ENCODE data around the gene TMEM82. TPM values are rescaled to one million over a fixed set of nuclear protein-coding genes. Genes with fewer than 3 reads are reported as not detected.

TMEM82 gene
- total RNA-seq, 1 donor from 2014 or later: not detected

DNA sequence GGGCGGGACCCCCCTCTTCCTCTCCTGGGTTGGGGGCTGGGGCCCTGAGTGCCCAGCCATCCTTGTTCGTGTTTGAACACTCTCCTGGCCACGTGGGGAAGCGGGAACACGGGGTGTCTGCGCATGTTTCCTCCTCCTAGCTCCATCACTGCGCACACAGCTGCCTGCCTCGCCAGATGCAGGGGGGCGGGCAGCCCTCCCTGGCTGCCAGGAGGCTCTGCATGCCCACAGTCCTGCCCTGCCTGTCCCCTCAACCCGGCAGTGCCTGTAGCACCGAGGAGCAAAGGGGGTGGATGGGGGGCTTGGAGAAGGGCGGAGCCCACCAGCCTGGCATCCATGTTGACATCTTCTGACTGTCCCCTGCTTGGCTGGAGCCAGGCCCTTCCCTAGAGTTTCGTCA, 8.0 kb upstream of the TMEM82 start:
- peaks cover 58% of the 10 kb centered on the region for H3K36me3 ChIP-seq
- no peak for DNase-seq

DNA sequence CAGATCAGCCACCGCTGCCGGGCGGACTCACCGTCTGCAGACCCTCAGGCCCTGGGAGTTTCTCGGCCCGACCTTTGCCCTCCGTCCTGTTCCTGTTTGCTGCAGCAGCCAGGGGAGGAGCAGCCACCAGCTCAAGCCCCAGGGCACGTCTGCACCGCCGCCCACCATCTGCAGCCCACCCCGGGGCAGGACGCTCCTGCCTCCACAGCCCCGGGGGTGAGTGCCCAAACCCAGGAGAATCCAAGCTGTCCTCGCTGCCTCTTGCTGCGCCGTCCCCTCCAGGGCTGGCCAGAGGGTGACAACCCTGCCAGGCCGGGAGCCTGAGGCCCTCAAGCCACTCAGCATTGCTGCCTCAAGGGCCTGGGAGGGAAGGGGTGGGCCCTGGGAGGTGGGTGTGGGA, 7.4 kb upstream of the TMEM82 start:
- Histone ChIP-seq H3K4me3 (no peak overlapping the region), H3K27me3 (no peaks in the 10 kb centered on the region), H3K27ac (no peak overlapping the region), H3K36me3 (peaks cover 52% of the 10 kb centered on the region), H3K4me1 (peaks cover 14% of the 10 kb centered on the region), H3K9me3 (no peaks in the 10 kb centered on the region)
- intact Hi-C loops (cut with DNase I): no loop called here
- ATAC-seq (peak; percentile 53), DNase-seq (no peak)
- no peak for TF ChIP-seq CTCF (IDR thresholded peaks at IDR 0.05)

More for the DNA sequence above, 8.0 kb upstream of the TMEM82 start:
- Histone ChIP-seq H3K9me3 (no peaks in the 10 kb centered on the region), H3K4me1 (peaks cover 14% of the 10 kb centered on the region), H3K4me3 (no peak overlapping the region), H3K27ac (no peak overlapping the region), H3K27me3 (no peaks in the 10 kb centered on the region)
- no peak for ATAC-seq
- intact Hi-C loops (cut with DNase I): no loop called here
- TF ChIP-seq CTCF (IDR thresholded peaks at IDR 0.05): no peak

GRCh38 chr1:15735304-15736037, 6.8 kb upstream of the TMEM82 start:
- Histone ChIP-seq H3K27me3 (no peaks in the 10 kb centered on the region), H3K36me3 (peaks cover 46% of the 10 kb centered on the region), H3K9me3 (no peaks in the 10 kb centered on the region), H3K27ac (peak overlapping the region; percentile 42), H3K4me1 (peaks cover 14% of the 10 kb centered on the region), H3K4me3 (no peak overlapping the region)
- intact Hi-C loops (cut with DNase I): no loop called here
- DNase-seq: no peak
- no peak for TF ChIP-seq CTCF (IDR thresholded peaks at IDR 0.05)
- ATAC-seq: peak; percentile 5

GRCh38 chr1:15736038-15736891, 6.0 kb upstream of the TMEM82 start, which contains the start of gene SLC25A34:
Gene SLC25A34 (plus strand): TSS chr1:15736258. CDS start chr1:15736486, 228 bp downstream.
- Histone ChIP-seq H3K27ac (peak within 1 kb of the TSS; percentile 42), H3K9me3 (no peaks in the 10 kb centered on the region), H3K36me3 (peaks cover 38% of the 10 kb centered on the region), H3K4me3 (no peak within 1 kb of the TSS), H3K4me1 (peaks cover 18% of the 10 kb centered on the region), H3K27me3 (no peaks in the 10 kb centered on the region)
- no peak for TF ChIP-seq CTCF (IDR thresholded peaks at IDR 0.05)
- peak; percentile 85 for ATAC-seq
- intact Hi-C loops (cut with DNase I): no loop called here
- DNase-seq: peak; percentile 91

DNA sequence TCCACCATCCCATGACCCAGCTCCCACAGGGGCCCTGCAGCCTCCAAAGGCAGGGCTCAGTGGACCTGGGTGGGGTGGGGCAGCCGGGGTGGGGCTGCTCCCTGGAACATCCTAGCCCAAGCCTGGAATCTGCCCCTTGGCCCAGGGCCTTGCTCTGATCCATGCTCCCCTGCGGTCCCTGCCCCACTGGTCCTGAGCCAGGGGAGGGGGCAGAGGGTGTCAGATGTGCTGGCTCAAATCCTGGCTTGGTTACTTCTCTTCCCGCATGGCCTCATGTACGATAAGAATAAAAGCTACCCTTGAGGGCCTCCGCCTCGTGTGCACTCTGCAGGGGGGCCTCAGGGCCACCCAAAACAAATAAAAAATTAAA, 5.4 kb upstream of the TMEM82 start:
- Histone ChIP-seq H3K9me3 (no peaks in the 10 kb centered on the region), H3K27ac (peak overlapping the region; percentile 36), H3K36me3 (peaks cover 32% of the 10 kb centered on the region), H3K4me1 (peaks cover 22% of the 10 kb centered on the region), H3K27me3 (no peaks in the 10 kb centered on the region), H3K4me3 (no peak overlapping the region)
- DNase-seq: no peak
- ATAC-seq: no peak
- intact Hi-C loops (cut with DNase I): no loop called here
- no peak for TF ChIP-seq CTCF (IDR thresholded peaks at IDR 0.05)

All from upper lobe of right lung (tissue), 1 donor.